ENCODE data around the gene GPR21.
A peak's percentile ranks its signal among the peaks of the same experiment; 100 is the strongest.

Gene GPR21

DNA sequence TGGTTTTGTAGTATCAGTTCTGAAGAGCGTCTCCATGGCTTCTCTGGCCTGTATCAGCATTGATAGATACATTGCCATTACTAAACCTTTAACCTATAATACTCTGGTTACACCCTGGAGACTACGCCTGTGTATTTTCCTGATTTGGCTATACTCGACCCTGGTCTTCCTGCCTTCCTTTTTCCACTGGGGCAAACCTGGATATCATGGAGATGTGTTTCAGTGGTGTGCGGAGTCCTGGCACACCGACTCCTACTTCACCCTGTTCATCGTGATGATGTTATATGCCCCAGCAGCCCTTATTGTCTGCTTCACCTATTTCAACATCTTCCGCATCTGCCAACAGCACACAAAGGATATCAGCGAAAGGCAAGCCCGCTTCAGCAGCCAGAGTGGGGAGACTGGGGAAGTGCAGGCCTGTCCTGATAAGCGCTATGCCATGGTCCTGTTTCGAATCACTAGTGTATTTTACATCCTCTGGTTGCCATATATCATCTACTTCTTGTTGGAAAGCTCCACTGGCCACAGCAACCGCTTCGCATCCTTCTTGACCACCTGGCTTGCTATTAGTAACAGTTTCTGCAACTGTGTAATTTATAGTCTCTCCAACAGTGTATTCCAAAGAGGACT is 1.5 kb downstream of the GPR21 start:
- DNase-seq = no peak

DNA sequence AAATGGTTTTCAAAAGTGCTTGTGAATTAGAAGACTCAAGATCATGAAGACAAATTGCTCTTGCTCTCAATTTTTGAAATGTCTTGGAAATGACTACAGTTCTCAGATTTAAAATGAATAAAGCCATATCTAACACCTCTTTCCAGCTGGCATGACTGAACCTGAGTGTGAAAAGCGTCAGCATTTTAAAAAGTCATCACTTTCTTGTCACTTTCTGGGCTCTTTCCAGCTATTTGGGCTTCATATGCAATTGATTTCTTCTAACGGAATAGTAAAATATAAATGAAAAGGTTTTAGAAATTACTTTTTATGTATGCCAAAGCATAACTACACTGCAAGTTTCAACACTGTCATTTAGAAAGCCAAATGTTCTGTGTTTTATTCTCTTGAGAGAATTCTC is 2.3 kb downstream of the GPR21 start:
- no peak for DNase-seq

DNA sequence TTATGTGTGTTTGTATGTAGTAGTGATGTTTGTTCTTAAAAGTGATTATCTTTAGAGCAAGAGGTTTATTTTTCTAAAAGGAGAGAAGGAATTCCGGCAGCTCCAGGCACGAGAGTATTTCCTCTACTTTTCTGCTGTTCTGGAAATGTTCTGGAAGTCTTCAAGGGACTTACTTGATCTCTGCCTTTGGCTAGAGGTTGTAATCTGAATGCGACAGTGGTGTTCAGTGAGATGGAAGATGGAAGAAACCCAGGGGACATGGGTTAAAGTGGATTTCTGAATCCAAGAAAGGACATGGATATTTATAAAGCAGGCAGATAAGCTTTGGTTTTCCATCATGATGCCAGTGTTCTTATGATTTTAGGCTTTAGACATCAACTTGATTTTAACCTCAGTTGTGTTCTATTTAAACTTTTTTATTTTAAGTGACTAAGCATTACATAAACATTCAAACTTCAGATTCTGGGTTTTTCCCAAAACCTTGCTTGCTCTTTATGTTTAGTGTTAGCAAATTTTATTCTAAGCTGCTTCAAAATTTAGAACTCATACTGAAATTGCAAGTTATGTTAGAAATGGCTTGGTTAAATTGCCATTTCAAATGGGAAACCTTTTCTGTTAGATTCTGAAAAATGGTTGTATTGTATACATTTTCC is 3.6 kb downstream of the GPR21 start:
- DNase-seq = no peak

DNA sequence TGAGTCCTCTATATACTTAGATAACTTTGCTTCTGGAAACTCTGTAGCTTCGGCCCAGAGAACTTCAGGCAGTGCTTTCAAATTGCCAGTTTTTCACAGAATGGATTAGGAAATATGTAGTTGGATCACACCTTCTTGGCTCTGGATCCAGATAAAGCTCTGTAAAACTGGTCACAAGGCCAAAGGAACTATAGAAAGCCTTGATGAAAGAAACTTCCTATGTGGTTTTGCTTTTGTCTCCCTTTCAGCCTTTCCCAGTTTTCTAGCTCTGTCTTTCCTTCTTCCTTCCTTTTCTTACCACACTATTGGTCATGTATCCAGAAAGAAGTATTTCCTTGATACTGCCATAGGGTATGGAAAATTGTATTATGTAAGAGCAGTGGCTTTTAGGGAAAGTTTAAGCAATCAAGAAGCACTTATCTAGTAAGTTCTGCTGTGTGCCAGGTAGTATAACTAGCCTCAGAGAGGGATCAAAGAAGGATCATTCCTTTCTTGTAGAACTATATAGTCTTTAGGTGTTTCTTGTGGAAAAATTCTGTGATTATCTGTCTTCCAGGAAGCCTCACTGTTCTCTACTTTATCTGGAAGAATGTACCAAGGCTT is 6.3 kb downstream of the GPR21 start:
- DNase-seq = no peak

DNA sequence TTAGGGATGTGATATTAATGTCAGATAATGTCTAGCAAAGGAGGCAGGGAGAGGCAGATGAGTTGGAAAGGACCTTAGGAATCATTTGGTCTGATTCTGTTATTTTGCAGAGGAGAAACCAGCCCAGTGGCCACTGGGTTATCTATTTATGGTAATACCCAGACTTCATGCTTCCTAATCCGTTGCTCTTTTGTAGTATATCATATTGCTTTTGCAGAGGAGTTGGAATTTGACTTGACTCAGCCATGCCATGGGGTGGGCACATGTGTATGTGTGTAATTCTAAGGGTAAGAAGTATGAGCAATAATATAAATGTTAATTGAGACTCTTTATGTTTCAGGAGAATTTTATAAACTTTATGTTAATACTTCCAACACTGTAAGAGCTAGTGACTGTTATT is 7.3 kb downstream of the GPR21 start:
- no peak for DNase-seq

DNA sequence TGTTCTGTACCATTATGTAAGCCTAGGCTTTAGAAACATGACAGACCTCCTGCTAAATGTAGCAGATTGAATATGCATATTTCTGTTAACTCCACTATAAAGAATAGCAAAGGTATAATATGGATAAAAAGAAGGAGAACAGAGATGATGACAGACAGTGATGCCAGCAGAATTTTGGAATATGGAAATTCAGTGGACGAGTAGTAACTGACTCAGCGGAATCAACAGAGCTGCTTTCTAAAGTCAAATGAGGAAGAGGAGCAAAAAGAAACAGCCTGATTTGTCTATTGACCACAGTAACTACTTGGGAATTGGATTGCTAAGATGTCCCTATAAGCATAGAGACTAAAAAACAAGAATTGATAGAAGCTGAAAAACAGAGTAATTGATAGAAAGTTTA is 8.0 kb downstream of the GPR21 start:
- no peak for DNase-seq

DNA sequence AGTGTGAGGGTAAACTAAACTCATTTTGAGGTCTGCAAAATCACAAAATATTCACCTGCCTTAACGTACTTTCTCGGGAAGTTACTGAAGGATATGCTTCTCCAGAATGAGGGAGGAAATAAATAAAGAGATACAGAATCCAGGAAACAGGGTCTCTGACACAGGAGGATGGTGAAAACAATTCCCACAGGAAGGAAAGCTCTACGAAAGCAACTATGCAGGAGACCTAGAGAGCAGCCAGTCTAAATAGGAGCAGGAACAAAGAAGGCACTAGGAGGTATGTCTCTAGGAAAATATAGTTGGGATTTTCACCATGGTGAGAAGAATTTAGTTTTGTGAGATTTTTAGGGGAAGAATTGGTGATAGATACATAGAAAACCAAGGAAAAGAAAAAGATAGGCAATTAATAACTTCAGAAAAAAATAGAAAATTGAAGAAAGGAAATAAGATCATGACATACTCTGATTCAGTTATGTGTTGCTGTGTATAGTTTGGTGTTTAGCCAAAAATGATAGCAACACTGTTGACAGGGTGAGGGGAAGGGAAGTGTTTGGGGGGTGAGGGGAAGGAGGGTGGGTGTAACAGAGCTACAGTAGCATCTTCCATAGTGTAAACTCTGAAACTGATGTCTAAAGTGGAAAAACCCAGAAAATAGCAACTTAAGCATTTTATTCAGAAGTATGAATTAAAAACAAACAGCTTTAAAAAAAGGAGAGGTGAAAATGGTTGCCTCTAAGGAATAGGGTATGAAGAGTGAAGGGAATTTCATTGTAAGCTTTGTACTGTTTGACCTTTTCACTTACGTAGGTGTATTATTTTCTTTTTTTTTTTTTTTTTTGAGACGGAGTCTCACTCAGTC is 9.8 kb downstream of the GPR21 start:
- DNase-seq = no peak

DNA sequence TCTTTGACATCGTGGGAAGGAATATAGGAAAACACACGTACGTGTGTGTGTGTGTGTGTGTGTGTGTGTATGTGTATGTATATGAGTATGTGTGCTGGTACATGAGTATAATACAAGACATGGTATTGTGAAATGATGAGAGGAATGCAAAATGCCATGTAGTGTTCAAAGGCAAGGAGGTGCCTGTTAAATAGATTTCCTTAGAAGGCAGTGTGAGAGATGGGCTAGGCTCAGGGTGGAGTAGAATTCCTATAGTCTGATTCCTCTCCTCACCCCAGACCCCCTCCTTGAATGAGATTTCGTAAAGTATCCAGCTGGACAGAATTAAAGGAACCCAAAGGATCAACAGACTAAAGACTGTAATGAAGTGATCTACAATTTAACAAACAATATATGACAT is 11.1 kb downstream of the GPR21 start:
- DNase-seq = peak; percentile 94

DNA sequence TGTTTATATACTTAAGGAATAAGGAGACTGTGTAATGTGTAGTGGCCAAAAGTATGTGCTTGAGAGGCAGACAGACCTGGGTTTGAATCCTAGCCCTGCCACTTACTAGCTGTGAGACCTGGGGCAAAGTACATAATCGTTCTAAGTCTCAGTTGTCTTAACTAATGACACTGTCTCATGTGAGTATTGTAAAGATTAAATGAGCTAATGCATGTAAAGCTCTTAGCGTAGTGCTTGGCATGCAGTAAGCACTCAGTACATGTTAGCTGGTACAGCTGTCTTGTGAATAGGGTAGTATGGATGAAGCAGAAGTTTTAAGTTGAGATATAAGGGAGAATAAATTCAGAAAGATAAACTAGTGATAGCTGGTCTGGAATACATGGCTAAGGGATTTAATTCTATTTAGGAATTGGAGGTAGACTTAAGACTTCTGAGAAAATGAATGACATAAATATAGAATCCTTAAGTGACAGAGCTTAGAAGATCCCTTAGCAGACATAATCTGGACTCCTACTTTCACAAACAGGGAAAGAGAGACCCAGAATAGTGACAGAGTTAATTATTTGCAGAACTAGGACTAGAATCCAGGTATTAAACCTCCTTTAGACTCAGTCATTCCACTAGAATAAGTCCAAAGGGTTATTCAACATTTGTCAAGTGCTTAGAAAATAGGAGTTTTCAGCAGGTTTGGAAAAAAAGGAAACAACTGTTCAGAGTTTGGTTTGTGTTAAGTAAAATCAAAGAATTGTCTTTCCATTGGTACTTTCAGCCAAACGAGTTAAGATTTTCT is 13.1 kb downstream of the GPR21 start:
- DNase-seq = no peak

DNA sequence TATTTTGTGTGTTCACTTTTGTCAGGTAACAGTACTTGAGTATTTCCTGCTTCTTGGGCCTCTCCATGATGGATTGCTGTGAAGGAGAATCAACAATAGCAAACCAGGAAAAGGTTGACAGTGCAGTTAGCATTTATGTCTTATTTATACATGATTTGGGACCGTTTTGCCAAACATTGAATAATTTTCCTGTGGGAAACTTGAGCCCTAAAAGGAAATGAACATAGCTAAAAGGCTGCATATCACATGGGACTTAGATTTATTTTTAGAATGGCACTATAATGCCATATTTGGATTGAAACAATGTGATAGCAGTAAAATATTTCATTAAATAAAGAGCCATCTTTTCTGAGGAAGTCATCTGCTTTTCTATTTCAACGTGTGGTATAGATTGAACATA is 15.3 kb downstream of the GPR21 start:
- DNase-seq = peak; percentile 82

DNA sequence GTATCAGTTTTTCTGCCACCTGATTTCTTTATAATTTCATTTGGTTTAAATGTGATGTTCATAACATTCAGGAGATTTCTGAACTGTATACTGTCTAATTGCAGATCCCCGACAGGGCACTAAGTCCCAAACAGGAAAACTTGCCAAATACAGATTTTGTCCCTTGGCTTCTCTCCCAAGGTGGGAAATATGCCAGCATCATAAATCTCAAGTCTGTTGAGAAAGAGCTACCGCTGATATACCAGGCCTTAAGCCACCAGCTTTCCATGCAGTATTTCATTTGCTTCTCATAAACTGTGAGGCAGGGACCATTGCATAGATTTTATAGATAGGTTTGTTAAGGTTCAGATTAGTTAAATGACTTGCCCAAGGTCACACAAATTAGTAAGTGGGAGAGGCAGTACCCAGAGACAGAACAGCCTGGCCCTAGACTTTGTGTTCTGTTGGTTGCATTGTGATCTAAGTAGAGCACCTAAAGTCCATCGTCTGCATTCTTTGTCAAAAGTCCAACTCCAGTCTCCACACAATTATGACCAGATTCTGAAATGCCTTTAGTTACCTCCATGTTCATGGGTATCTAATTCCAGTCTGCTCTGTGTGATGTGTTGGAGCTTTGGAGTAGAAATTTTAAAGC is 16.2 kb downstream of the GPR21 start:
- DNase-seq = peak; percentile 72

DNA sequence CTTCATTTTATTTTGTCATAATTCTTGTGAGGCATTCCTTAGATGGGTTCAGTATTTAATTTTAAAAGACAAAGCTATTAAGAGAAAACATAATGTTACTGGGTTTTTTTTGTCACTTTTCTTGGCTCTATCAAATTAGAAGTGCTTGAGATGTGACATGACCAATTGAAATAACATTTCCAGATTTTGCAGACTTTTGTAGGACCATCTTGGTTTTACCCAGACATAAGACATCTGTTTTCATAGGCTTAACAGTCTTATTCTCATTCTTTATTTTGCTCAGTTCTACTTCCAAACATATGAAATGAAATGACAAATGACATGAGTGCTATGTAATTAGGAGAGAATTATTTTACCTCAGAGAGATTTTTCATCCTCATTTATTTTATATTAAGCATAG is 19.6 kb downstream of the GPR21 start:
- DNase-seq = no peak

DNA sequence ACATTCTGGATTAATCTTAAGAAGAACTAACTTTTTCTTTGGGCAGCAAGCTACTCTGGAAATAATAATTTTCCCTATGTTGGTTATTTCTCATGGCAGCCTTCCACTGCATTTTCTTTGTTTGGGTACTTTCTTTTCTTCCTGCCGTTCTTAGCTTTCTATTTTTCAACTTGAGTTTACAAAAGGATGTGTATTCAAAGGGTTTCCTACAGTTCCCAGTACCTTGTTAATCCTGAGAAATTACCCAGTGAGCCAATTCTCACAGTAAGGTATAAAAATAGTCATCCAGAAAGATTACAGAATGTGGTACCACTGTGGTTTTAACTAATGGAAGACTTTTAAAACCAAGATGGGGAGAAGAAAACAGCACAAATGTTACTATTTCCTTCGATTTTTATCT is 20.2 kb downstream of the GPR21 start:
- no peak for DNase-seq

DNA sequence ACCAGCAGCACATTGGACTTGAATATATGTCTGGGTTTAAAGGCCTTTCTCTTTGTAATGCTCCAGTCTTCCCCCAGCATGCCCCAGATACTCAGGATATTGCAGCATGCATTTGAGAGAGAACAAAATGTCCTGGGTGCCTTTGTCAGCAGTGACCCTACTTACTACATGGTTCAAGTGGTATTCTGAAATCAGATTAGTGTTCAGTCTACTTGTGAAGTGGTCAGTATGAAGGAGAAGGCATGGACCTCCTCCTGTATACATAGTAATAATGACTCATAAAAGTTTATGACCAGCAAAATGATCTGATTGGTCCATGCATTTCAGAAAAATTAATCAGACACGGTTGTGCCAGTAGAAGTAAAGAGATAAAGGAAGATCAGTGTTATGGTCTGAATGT is 25.4 kb downstream of the GPR21 start:
- no peak for DNase-seq

DNA sequence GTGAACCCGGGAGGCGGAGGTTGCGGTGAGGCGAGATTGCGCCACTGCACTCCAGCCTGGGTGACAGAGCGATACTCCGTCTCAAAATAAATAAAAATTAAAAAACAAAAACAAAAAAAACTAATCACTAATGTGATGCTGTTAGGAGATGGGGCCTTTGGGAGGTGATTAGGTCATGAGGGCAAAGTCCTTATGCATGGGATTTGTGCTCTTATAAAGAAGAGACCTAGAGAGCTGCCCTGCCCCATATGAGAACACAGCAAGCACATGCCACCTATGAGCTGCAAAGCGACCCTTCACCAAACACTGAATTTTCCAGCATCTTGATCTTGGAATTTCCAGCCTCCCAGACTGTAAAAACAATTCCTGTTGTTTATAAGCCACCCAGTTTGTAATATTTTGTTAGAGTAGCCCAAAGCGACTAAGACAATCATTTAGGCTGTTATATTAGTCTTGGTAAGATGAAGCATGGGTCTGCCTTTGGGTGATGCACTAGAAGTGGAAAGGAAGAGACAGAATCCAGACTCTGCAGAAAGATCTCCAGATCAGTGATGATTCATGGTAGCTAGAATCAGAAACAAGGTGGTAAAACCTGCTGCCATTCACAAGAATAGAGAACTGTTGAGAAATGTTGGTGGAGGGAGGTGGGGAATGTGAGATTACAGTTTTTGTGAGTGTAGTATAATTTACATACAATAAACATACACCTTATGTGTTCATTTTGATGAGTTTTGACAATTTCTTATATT is 26.2 kb downstream of the GPR21 start:
- DNase-seq = no peak

DNA sequence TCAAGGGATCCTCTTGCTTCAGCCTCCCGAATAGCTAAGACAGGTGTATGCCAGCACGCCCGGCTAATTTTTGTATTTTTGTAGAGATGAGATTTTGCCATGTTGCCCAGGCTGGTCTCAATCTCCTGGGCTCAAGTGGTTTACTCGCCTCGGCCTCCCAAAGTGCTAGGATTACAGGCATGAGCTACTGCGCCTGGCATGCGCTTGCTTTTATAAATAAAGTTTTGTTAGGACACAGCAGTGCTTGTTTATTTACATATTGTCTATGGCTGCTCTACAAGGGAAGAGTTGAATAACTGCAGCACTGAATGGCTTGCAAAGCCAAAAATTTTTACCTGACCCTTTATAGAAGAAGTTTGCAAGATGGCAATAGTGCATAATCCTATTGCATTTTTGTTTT is 27.7 kb downstream of the GPR21 start:
- DNase-seq = no peak

DNA sequence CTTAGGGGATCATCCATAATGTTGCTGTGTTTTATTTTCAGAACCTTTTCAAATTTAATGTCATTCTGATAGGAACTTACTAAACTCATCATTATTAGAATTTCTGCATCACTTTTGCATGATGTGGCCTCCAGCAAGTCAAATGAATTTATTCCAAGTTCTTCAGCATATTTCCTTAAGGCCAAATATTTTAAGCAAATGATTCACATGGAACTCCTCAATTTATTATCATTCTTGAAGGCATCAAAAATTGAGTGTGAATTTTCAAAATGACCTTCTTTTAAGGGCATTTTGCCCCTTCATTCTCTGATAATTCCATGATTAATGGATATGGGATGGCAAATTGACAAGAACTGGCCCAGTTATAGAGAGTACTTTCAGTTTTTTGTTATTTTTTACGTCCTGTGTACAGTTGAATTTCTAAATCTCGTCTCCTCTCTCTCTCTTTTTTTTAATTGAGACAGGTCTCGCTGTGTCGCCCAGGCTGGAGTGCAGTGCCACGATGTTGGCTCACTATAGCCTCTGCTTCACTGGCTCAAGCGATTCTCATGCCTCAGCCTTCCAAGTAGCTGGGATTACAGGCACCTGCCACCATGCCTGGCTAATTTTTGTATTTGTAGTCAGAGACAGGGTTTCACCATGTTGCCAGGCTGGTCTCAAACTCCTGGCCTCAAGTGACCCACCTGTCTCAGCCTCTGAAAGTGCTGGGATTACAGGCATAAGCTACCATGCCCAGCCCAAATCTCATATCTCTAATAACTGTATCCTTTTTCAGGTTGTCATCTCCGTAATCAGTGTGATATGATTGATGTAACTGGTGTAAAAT is 29.1 kb downstream of the GPR21 start:
- DNase-seq = peak; percentile 56

DNA sequence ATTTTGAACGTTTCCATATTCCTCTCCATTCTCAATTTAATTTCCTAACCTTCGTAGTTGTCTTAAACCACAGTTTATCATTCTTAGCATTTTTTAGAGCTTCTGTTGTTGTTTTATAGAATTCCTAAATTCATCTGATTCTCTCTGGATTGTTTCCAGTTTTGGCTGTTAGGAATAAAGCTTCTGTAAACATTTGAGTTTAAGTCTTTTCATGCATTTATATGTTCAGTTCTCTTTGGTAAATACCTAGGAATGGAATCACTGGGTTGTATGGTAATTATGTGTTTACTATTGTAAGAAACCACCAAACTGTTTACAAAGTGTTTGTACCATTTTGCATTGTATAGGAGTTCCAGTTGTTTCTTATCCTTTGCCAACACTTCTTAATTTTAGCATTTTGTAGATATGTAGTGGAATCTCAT is 29.7 kb downstream of the GPR21 start:
- peak; percentile 83 for DNase-seq

DNA sequence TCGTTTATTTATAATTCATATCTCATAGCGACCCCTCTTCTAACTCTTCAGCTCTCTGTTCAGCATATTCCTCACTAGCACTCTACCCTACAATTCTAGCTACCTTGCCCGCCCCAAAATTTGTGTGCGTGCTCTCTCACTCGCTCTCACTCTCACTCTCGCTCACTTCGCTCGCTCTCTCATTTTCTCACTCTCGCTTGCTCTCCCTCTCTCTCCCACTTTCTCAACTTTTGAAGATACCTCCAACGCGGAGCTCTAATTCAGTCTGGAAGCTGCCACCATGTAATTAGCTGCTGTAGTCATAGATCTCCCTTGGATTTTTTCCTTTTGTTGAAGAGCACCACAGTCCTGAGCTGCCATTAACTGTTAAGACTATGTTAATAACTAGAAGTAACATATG is 30.4 kb downstream of the GPR21 start:
- no peak for DNase-seq

DNA sequence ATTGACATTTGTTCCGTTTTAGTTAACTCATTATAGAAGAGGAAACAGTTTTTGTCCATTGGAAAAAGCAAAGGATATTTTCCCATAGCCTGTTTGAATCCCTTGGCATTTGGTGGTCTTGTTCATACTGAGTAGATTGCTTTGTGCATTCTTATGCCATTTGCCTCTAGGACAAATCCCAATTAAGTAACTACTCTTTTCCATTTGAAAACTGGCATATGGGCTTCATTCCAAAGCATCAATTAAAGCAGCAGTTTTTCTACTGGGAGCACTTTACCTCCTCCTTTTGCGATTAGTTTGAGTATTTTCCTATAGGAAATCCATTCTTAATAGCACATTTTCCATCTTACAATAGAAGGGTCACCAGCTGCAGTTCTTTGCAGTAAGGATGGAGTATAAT is 31.2 kb downstream of the GPR21 start:
- no peak for DNase-seq

DNA sequence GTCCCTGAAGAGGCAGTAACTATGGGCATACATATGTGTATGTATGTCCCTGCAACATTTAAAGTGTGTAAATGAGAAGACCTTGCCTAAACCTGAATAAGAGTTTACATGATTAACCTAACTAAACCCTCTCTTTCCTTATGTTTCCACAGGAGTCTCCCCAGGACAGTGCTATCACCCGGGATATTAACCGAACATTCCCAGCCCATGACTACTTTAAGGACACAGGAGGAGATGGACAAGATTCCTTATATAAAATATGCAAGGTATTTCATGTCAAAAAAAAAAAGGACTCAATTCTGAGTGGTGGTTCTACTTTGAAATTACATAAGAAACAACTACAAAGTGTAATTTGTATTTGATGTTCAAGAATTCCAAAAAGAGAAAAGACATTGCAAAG is 31.7 kb downstream of the GPR21 start:
- DNase-seq = peak; percentile 77

Data from fibroblast of skin of right biceps (primary cell).